HL-60 (cell line): Measurements from ENCODE around the gene F2R.

ENCODE experiments used
- POLR2AphosphoS5 ChIP-seq: IDR thresholded peaks from 2 replicates; pipeline ENCODE4 v1.6.1; 2012; ENCODE audit warnings: low read depth
- SPI1 ChIP-seq: IDR thresholded peaks from 2 replicates; pipeline ENCODE4 v1.6.1; 2012; ENCODE audit warnings: low read depth, mild to moderate bottlenecking, borderline replicate concordance
- TF ChIP-seq, protein P1 (sequence below): IDR thresholded peaks from one replicate; pipeline ENCODE4 v1.5.1; 2011; ENCODE audit warnings: low read length, control low read depth, inconsistent platforms; ENCODE audit not compliant: insufficient read depth

GRCh38 chr5:76695346-76695745 is 20.6 kb upstream of the F2R start:
- TF ChIP-seq, protein P1, sequence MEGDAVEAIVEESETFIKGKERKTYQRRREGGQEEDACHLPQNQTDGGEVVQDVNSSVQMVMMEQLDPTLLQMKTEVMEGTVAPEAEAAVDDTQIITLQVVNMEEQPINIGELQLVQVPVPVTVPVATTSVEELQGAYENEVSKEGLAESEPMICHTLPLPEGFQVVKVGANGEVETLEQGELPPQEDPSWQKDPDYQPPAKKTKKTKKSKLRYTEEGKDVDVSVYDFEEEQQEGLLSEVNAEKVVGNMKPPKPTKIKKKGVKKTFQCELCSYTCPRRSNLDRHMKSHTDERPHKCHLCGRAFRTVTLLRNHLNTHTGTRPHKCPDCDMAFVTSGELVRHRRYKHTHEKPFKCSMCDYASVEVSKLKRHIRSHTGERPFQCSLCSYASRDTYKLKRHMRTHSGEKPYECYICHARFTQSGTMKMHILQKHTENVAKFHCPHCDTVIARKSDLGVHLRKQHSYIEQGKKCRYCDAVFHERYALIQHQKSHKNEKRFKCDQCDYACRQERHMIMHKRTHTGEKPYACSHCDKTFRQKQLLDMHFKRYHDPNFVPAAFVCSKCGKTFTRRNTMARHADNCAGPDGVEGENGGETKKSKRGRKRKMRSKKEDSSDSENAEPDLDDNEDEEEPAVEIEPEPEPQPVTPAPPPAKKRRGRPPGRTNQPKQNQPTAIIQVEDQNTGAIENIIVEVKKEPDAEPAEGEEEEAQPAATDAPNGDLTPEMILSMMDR, result no peak
- TF ChIP-seq POLR2AphosphoS5 (no peak), SPI1 (no peak)
